Measurements from ENCODE around the gene CDK15. TPM values are rescaled to one million over a fixed set of nuclear protein-coding genes. Genes with fewer than 3 reads are reported as not detected.

CDK15 gene
- total RNA-seq, 1 donor: 4.5 TPM

DNA sequence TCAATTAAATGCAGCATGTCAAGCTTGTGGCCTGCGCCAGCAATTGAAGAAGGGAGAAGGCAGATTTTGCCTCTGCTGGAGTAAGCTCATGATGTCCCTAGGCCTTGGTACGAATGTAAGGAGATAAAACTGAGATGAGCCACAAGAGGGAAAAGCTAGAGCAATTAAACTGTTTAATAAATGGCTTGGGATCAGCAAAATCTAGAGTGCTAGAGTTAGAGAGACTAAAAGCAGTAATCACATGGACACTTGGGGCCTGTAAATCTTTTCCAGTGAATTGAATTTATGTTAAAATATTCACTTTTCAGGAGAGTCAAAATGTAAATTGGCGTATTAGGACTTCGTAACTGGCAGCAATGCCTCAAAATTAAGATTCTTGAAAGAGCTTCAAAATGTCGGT lies 86.2 kb downstream of the CDK15 start:
- no peak overlapping the region for H3K4me3 ChIP-seq (ENCODE audit: low read depth, low read length)
- TF ChIP-seq, protein P1, sequence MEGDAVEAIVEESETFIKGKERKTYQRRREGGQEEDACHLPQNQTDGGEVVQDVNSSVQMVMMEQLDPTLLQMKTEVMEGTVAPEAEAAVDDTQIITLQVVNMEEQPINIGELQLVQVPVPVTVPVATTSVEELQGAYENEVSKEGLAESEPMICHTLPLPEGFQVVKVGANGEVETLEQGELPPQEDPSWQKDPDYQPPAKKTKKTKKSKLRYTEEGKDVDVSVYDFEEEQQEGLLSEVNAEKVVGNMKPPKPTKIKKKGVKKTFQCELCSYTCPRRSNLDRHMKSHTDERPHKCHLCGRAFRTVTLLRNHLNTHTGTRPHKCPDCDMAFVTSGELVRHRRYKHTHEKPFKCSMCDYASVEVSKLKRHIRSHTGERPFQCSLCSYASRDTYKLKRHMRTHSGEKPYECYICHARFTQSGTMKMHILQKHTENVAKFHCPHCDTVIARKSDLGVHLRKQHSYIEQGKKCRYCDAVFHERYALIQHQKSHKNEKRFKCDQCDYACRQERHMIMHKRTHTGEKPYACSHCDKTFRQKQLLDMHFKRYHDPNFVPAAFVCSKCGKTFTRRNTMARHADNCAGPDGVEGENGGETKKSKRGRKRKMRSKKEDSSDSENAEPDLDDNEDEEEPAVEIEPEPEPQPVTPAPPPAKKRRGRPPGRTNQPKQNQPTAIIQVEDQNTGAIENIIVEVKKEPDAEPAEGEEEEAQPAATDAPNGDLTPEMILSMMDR (IDR thresholded peaks at IDR 0.05; ENCODE audit: insufficient read depth, low read length): no peak
- no peak for DNase-seq (ENCODE audit: low read depth)

DNA sequence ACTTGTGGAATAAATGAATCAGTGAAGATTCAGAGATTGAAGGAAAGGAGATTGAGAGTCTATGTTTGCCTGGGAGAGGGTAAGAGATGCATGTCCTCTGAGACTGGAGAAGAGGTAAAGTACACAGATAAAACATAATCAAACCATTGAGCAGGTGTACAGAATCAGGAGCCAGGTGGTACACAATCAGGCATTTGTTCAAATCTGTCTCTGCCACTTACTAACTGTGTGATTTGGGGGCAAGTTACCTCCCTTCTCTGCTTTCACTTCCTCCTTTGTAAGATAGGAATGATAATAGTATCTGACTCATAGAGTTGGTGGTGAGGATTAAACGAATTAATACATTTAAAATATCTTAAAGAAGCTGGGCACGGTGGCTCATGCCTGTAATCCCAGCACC lies 94.0 kb downstream of the CDK15 start:
- TF ChIP-seq, protein P1 (IDR thresholded peaks at IDR 0.05; ENCODE audit: insufficient read depth, low read length): no peak
- DNase-seq (ENCODE audit: low read depth): no peak
- H3K4me3 ChIP-seq (ENCODE audit: low read depth, low read length): no peak overlapping the region

DNA sequence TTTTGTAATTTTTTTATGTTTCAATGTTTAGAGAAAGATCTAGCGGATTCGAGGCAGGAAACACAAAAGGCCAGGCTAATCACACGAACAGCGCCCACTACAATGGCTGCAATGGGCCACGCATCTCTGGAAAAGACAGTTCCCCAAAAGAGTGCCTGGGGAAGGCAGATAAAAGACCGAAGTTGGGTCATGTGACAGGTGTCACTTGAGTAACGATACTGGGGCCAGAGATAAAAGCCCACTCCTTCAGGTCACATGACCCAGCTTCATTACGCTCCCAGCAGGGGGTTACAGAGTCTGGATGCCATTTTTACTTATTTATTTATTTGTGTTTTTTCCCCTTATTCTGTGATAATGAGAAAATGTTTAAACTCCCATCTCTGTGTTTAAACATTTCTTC lies 95.4 kb downstream of the CDK15 start:
- TF ChIP-seq, protein P1 (IDR thresholded peaks at IDR 0.05; ENCODE audit: insufficient read depth, low read length): no peak
- no peak for DNase-seq (ENCODE audit: low read depth)
- H3K4me3 ChIP-seq (ENCODE audit: low read depth, low read length): no peak overlapping the region

DNA sequence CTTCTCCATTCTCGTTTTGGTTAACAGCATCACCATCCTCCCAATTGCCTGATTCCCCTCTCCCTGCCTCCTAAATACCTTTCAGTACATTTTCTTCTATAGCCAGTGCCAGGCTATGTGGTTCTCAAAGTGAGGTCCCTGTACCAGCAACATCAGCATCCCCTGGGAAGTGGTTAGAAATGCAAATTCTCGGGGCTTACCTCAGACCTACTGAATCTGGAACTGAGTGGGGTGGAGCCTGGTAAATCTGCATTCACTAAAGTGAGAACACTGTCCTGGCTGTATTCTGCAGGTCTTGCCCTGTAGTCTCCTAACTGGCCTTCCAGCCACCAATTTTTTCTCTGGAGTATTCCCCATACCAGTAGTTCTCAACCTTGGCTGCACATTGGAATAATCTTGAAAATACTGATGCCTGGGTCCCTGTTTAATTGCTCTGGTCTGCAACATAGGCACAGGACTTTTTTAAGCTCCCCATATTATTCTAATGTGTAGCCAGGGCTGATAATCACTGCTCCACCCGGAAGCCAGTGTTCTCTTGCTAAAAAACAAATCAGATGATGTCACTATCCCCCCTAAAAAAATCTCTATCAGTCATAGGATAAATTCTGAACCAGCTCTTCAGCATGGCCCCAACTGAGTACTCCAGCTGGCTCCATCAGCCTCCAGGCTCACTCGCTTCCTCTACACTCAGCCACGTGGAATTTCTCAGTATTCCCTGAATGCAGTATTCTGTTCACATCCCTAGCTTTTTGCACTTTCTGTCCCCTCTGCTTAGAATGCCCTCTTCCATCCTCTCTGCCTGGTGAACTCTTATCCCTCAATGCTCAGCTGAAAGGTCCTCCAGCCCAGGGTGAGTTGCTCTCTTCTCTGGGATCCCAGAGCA lies 98.4 kb downstream of the CDK15 start:
- DNase-seq (ENCODE audit: low read depth): no peak
- TF ChIP-seq, protein P1 (IDR thresholded peaks at IDR 0.05; ENCODE audit: insufficient read depth, low read length): no peak
- H3K4me3 ChIP-seq (ENCODE audit: low read depth, low read length): no peak overlapping the region

DNA sequence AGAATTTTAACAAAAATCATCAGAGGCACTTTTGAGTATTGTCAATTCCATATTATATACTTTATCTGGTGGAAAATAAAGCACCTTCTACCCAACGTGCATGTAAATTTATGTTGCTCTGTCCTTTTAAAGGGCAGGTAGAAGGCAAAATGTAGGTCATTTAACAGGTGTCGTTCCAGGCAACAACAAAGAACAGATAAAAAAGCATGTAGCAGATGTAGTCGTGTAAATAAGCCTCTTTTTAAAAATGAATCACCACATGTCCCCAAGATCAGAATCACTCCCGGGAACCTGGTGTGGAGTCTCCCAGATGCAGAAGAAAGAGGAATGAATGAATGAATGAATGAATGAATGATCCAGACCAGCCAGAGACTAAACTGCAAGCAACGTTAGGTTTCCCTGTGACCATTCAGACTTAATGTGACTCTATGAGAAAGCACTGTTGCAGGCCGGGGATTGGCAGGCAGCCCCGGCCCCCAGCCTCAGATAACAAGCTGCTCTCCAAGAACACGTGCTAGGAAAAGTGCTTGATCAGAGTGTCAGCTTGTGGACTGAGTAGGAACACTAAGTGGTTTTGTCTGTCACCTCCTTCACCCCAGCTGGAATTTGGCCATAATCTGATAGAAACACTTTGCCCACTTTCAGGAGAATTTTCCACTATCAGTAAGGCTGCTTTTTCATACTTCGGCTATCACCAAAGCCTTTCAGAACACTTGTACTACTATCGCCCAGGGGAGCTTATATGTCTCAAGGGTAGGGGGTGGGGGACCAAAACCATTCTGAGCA lies 100.6 kb downstream of the CDK15 start:
- no peak overlapping the region for H3K4me3 ChIP-seq (ENCODE audit: low read depth, low read length)
- no peak for DNase-seq (ENCODE audit: low read depth)
- TF ChIP-seq, protein P1 (IDR thresholded peaks at IDR 0.05; ENCODE audit: insufficient read depth, low read length): no peak

DNA sequence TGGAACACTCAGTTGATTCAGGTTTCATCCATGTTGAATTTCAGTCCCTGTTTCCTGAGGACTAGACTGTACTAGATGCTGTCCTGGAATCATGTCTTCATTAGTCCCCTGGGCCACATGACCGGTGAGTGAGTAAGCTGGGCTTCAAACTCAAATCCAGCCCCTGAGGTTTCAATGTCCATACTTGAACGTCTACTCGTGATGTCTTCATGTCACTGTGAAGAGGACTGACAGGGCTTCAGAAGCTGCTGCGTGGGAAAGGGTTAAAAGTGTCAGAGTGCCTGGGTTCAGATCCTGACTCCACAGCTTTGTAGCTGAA lies 101.2 kb downstream of the CDK15 start:
- H3K4me3 ChIP-seq (ENCODE audit: low read depth, low read length): no peak overlapping the region
- no peak for DNase-seq (ENCODE audit: low read depth)
- TF ChIP-seq, protein P1 (IDR thresholded peaks at IDR 0.05; ENCODE audit: insufficient read depth, low read length): no peak
